HG02938 (cell line): ENCODE data around the gene COIL.

Source experiments
- ATAC-seq: cut with Tn5 transposase; IDR thresholded peaks from one replicate; pipeline ENCODE4 v1.9.1; 2021; ENCODE audit warnings: mild to moderate bottlenecking, moderate library complexity; ENCODE audit not compliant: unreplicated experiment

COIL gene

DNA sequence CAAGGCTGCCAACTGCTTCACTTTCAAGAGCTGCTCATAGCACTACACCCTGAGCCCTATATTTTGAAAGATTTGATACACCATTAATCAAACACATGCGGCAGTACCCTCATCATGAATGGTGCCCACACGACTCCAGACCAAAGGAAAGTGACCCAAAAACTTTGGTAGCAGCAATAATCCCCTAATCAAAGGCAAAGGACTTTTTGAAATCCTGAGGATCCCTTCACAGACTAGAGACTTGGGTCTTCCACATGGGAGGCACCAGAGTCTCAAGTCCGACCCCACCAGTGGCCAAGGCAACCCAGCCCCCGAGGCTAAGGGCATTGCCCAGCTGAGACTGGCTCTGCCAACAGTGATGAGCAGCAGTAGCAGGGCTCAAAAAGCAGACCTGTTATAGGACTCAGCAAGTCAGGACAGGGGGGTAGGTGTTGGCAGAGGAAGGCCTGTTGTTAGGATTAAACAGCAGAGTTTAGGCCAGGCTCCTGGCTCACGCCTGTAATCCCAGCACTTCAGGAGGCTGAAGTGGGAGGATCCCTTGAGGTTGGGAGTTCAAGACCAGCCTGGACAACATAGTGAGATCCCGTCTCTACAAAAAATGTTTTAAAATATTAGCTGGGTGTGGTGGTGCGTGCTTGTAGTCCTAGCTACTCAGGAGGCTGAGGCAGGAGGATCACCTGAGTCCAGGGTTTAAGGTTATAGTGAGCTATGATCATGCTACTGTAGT, 50.2 kb downstream of the COIL start:
- ATAC-seq, result no peak

DNA sequence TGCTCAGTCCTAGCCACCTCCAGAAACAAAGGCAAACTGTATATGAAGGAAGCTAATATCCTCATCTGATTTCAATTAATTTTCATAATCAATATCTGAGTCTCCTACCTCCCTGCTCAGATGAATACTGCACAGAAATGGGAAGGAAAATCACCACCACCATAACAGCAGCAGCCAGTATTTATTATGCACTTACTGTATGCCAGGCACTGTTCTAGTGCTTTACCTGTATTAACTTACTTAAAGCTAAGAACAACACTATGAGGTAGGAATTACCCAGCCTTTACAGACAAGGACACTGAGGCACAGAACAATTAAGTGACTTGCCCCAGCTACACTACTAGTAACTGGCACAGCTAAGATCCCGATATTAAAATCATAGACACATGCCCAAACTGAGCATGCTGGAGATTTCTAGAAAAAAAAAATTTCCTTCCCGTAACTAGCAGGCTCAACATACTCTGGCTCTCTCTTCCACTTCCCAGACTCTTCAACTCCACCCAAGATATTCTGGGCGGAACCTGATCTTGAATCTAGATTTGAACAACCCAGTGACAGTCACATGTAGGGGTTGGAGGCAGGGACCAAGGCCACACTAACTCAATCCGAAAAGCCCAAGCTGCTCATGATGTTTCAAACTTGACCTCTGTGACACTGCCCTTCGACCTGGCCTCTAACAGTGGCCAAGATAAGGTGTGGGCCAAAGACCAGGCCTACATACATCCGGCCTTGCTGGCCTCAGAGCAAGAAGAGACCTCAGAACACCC, 50.9 kb downstream of the COIL start:
- ATAC-seq, result no peak

- ATAC-seq, result peak; percentile 85
Observed at GRCh38 chr17:56908001-56908542, 52.8 kb downstream of the COIL start.

DNA sequence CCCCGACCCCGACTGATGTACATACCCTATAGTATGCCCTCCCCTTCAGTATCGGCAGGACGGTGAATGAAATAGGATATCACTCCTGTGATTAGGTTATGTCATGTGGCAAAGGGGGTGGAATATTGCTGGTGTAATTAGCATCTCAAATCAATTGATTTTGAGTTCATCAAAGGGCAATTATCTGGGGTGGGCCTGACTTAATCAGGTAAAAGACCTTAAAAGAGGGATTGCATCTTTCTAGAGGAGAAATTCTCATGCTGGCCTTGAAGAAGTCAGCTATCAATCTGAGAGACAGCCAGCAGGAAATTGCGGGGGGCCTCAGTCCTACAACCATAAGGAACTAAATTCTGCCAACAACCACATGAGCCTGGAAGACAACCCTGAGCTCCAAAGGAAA, 57.3 kb downstream of the COIL start:
- no peak for ATAC-seq

DNA sequence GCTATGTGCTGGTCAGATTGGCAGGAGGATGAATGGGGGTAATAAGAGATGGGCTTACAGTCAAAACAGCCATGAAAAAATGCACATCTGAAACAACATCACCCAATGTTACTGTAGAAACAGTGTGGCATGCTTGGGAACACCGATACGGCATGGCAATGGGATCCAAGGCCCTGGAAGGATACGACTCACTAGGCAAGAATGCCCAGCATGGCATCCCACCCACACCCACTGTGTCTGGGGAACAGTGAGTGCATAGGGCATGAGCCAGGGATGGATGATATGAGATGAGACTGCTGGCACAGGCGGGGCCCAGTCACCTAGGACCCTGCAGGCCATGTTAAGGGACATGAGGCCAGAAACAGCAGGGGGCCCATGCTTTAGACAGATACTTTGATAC, 58.5 kb downstream of the COIL start:
- ATAC-seq, result no peak

GRCh38 chr17:56899403-56899802, 61.4 kb downstream of the COIL start:
- no peak for ATAC-seq

GRCh38 chr17:56898874-56899273, 62.0 kb downstream of the COIL start:
- no peak for ATAC-seq

DNA sequence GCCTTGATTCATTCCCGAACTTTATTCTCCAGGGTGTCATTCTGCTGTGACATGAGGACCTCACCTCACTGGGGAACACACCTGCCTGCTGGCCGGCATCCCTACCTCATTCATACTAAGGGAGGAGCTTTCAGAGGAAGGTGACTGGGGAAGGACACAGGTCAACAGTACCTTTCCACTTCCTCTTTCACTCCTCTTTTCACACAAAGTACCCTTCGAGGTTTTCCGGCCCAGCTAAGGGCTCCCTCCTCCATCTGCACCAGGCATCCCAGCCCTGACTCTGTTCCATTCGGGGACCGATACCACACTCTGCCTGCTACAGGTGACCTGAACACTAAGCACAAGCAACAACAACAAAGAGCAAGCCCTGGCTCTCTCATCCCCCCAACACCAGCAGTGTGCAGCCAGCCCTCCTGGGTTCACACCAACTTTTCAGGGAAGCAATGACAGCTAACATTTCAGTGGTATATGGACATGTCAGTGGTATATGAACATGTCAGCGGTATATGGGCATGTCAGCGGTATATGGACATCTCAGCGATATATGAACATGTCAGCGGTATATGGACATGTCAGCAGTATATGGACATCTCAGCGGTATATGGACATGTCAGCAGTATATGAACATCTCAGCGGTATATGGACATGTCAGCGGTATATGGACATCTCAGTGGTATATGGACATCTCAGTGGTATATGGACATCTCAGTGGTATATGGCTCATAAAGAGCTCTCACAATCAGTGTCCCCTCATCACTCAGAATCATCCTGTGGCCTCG, 63.0 kb downstream of the COIL start:
- no peak for ATAC-seq

- ATAC-seq, result no peak
Observed at GRCh38 chr17:56896968-56897359, 63.9 kb downstream of the COIL start.

GRCh38 chr17:56896217-56896967, 64.5 kb downstream of the COIL start:
- ATAC-seq, result no peak

DNA sequence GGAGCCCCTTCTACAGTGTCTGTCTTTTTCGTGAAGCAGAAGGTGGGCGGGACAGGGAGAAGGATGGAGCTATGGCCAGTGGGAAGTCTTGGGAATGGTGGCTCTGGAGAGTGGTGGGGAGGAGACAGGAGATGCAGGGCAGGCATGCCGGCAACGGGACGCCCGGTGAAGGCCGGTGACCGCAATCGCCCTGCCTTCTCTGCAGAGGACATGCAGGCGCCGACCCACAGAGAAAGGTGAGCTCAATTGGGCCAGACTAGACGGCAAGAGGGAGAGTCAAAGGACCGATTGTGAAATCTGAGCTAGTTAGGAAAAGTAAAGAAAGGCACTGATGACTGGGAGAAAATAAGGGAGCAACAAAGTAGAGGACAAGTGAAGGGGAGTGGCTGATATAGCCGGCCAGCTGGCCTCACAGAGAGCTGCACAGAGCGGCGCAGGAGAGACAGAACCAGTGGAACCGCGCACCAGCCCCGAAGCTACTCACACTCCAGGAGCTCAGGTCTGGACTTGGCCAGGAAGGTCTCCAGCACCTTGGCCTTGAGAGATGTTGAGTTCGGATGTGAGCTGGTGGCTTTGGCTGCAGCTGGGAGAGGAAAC, 65.9 kb downstream of the COIL start:
- no peak for ATAC-seq

DNA sequence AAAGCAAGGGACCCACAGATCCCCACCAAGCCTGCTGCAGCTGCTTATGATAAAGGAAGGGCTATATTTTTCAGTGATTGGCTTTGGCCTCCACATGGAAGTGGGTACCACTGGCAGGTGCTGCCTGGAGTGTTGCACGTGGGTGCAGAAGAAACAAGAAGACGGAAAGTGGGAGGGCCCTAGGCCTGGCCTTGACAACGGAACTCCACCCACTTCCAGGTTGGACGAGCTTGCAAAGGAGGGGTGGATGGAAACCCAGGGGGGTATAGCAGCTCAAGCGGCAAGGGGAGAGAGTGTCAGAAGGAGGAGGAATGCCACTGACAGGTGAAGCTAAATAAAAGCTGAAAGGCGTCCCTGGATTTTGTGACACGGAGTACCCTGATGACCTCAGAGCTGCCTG, 67.3 kb downstream of the COIL start:
- ATAC-seq, result no peak

DNA sequence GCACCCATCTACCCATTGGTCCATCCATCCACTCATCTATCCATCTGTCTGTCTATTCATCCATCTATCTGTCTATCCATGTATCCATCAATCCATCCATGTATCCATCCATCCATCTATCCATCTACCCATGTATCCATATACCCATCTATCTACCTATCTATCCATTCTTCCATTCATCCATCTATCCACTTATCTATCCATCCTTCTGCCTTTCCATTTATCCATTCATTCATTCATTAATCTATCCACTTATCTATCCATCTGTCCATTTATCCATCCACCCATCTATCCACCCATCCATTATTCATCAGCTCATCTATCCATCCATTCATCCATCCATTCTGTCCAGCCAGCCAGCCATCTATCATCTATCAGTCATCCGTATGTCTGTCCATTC, 68.5 kb downstream of the COIL start:
- ATAC-seq, result no peak

- ATAC-seq, result no peak
Observed at GRCh38 chr17:56891751-56892150, 69.1 kb downstream of the COIL start.

DNA sequence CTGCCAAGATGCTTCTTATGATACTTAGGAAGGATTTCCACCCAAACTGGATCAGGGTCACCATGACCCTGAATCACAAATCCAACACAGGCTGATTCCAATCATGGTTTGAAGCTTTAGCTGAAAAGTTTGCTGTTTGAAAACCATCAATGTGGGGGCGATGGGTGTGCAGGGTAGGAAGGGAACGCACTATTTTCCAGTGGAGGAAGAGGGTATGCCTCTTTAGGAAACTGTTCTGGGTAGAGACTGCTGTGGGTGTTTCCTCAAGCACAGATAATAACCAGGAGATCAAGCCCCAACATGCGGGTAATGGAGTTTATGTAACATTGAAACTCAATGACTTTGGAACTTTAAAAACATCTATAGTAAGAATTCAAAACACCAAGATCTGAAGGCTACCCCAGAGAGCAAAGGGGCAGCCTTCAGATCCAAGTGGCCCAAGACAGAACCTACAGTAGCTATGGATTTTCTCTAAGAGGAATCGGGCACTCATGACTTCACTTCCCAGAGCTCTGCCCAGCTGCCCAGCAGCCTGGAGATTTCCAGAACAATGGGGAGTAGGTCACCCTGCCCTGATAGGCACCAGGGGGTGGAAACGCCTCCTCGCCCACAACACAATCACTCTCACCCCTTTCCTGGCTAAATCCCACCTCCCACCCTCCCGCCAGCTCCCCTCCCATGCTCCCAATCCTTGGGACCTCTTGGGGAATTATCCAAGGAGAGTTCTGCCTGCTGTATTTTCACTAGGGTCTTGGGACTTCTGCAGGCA, 69.8 kb downstream of the COIL start:
- no peak for ATAC-seq

DNA sequence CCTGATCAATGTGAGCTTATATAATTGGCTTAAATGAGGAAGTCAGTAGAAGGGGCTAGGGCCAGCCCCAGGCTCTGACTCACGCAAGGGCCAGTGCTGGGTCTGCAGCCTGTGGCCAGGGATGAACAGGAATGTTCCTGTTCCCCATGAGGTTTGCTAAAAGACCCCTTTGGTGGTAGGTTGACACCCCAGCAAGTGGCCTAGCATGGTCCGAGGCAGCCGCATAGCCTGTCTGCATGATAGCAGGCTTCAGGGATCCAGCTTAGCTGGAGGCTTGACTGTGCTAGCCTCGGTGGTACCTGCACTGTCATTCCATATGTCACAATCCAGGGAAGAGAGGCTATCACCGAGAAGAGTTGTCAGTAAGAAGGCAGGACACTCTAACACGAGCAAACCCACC, 70.5 kb downstream of the COIL start:
- ATAC-seq, result no peak
